Spinal cord (tissue), 10 donors: ENCODE data around the gene SMIM35. TPM values are rescaled to one million over a fixed set of nuclear protein-coding genes. Genes with fewer than 3 reads are reported as not detected.

Source experiments
- DNase-seq, 6 donors: peaks; one replicate each; pipeline versions ENCODE4 v3.0.0 to v3.0.0-alpha.2; 2013 to 2015; ENCODE audit warnings: low spot score in 6 of 6, low read depth in 4 of 6
- H3K27ac ChIP-seq: one replicate; pipeline ENCODE4 v1.5.1; 2013; ENCODE audit warnings: low read depth, low read length, control low read depth
- H3K27me3 ChIP-seq: one replicate; pipeline ENCODE4 v1.6.1; 2013; ENCODE audit warnings: low read length; ENCODE audit not compliant: control insufficient read depth, insufficient read depth
- H3K36me3 ChIP-seq: one replicate; pipeline ENCODE4 v1.6.1; 2013; ENCODE audit warnings: low read length; ENCODE audit not compliant: control insufficient read depth, insufficient read depth
- H3K4me1 ChIP-seq: one replicate; pipeline ENCODE4 v1.6.1; 2013; ENCODE audit warnings: low read length; ENCODE audit not compliant: control insufficient read depth, insufficient read depth
- H3K4me3 ChIP-seq: one replicate; pipeline ENCODE4 v1.5.1; 2013; ENCODE audit warnings: low read depth, low read length, control low read depth
- H3K9me3 ChIP-seq: one replicate; pipeline ENCODE4 v1.6.1; 2013; ENCODE audit warnings: low read length; ENCODE audit not compliant: control insufficient read depth, insufficient read depth
- whole genome bisulfite sequencing: methylation state at CpG from one replicate; pipeline ENCODE4 v1.1.5; 2013; ENCODE audit warnings: missing lambda C conversion rate; ENCODE audit not compliant: insufficient coverage; 5-methylcytosine and 5-hydroxymethylcytosine counted together
- long read RNA-seq, 4 donors: transcript quantifications; one replicate each; lab custom pipeline, GENCODE V29; 2026
- polyA plus RNA-seq, 2 donors: library from polyadenylated mRNA; unstranded; fragments of 120-200 nt; gene quantifications; one replicate each; pipeline ENCODE4 v1.2.1, GENCODE V29; 2013; ENCODE audit not compliant: insufficient read length in 2 of 2
- total RNA-seq, 2 donors: library from RNA; depleted of rRNA in 1 of 2; stranded (reverse); fragments of 120-200 nt in 1 of 2; fragments of >200 nt in 1 of 2; gene quantifications; one replicate each; pipeline versions ENCODE4 v1.2.3 to v1.2.4, GENCODE V29; 2013 to 2014
- donor health status: healthy.

The SMIM35 gene
- total RNA-seq (under 1 TPM; 0.06 to 0.10 TPM), polyA plus RNA-seq (under 1 TPM in 1 of 2 donors, not detected in 1; 0.20 TPM)
- long read RNA-seq, donor 1: 0 reads
- long read RNA-seq, donor 2: 0 reads
- long read RNA-seq, donor 3: 0 reads
- long read RNA-seq, donor 4: 0 reads

DNA sequence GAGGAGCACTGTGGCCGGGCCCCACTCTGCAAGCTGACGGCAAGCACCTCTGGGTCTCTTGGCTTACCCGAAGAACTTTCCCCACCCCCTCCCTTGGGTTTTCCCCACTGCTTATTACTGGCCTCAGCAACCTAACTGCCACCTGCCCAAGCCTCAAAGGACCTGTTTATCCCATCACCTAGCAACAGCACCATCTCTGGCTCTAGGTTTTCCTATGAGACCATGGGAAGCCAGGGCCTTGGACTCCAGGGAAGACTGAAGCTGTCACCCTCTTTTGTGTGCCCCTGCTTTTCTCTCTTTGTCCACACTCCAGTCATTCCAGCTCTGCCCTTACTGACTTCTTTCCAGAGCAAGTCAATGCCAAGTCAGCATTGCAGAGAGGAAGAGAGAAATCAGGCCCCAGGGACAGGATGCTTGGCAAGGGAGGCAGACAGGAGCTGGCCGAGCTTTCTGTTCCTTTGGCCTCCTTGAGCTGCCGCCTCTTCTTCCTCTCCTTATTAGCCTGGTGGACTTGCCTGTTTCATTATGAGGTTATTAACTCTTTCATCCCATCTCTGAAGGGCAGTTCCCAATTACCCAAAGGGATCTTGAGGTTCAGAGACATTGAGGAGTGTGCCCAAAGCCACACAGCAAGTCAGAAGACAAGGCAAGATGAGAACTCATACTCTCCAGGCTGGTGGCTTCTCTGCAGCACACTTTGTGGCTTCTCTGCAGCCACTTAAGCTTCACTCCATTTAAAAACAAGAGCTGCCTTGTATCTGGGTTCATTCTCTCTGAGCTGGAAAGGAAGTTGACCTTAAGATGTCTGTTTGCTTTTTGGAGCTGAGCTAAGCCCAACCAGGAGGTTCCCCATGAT, at the start of gene SMIM35:
Gene SMIM35 (minus strand): TSS at position 51 of the 856 bp plus-strand sequence. CDS start 206 bp downstream, outside the sequence.
- Histone ChIP-seq H3K36me3 (no peaks in the 10 kb centered on the region), H3K27me3 (no peaks in the 10 kb centered on the region), H3K9me3 (no peaks in the 10 kb centered on the region), H3K4me3 (no peak within 1 kb of the TSS), H3K4me1 (peaks cover 28% of the 10 kb centered on the region), H3K27ac (peak within 1 kb of the TSS; percentile 8)
- WGBS: 65% methylated on average over 3 of the region's 5 CpGs
- DNase-seq: peak in 2 of 6 donors; percentile 11 to 46

GRCh38 chr11:118136341-118136740, 49.6 kb upstream of the SMIM35 start:
- Histone ChIP-seq H3K4me1 (no peaks in the 10 kb centered on the region), H3K27me3 (peaks cover 4% of the 10 kb centered on the region), H3K4me3 (no peak overlapping the region), H3K36me3 (peaks cover 23% of the 10 kb centered on the region), H3K9me3 (no peaks in the 10 kb centered on the region), H3K27ac (no peak overlapping the region)
- no peak for DNase-seq
- WGBS: no CpG with 5 or more reads among the region's 2 CpGs

DNA sequence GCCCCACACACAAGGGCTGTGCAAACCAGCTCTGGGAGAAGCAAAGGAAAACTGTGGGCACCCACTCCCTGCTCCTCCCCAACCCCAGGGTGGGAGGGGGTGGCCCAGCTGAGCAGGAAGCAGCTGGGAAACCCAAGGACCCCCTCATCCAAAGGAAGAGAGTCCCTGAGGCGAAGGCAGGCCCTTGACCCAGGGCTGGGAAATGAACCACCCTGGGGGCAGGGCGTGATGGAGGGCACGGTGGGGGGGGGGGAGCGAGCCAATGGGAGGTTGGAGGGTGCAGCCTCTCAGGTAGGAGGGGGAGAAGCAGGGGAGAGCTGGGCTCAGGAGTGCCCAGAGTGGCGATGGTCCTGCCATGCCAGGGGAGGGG, 49.0 kb upstream of the SMIM35 start:
- no peak overlapping the region for H3K27ac ChIP-seq
- 93% methylated on average over 1 of the region's 5 CpGs for WGBS
- no peaks in the 10 kb centered on the region for H3K4me1 ChIP-seq
- H3K27me3 ChIP-seq: peaks cover 4% of the 10 kb centered on the region
- DNase-seq: no peak
- no peak overlapping the region for H3K4me3 ChIP-seq
- H3K36me3 ChIP-seq: peaks cover 22% of the 10 kb centered on the region
- H3K9me3 ChIP-seq: no peaks in the 10 kb centered on the region

DNA sequence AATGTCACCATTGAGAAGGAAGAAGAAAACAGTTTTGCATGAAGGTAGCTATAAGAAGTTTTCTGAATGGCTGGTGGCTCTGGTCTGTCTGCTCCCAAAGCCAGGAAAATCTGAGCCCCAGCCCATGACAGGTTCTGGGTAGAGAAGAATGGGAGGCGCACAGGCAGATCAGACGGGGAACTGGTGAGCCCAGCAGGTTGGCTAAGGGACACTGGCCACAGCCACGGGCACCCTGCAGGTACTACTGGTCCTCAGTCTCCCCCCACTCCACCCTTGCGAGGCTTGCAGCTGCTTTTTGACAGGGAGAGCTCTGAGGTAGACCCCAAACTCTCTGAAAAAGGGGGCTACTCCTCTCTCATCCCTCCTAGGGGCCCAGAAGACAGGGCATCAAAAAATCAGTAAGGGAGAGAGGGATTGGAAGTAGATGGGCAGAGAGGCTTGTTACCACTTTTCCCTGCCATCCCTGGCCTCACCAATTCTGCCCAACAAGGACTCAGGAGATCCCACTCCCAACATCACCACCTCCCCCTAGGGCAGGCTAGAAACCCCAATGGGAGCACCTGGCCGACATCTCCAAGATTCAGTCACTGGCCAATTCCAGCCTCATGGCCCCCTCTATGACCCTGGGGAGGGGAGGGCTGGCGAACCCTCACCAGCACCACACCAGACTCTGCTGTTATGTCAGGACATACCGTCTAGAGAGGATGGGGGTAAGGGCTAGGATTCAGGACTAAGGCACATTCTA, 48.5 kb upstream of the SMIM35 start:
- 90% methylated on average over 3 of the region's 7 CpGs for WGBS
- Histone ChIP-seq H3K4me1 (no peaks in the 10 kb centered on the region), H3K36me3 (peaks cover 22% of the 10 kb centered on the region), H3K27me3 (no peaks in the 10 kb centered on the region), H3K27ac (no peak overlapping the region), H3K4me3 (no peak overlapping the region), H3K9me3 (no peaks in the 10 kb centered on the region)
- DNase-seq: no peak

GRCh38 chr11:118133816-118134215, 47.1 kb upstream of the SMIM35 start:
- no peak overlapping the region for H3K4me3 ChIP-seq
- 87% methylated on average over 8 of the region's 10 CpGs for WGBS
- no peak for DNase-seq
- H3K27ac ChIP-seq: no peak overlapping the region
- H3K36me3 ChIP-seq: peaks cover 21% of the 10 kb centered on the region
- no peaks in the 10 kb centered on the region for H3K9me3 ChIP-seq
- no peaks in the 10 kb centered on the region for H3K4me1 ChIP-seq
- H3K27me3 ChIP-seq: no peaks in the 10 kb centered on the region

GRCh38 chr11:118132385-118133151, 45.8 kb upstream of the SMIM35 start:
- no peaks in the 10 kb centered on the region for H3K4me1 ChIP-seq
- H3K4me3 ChIP-seq: no peak overlapping the region
- H3K36me3 ChIP-seq: peaks cover 17% of the 10 kb centered on the region
- no peak for DNase-seq
- no peaks in the 10 kb centered on the region for H3K27me3 ChIP-seq
- H3K27ac ChIP-seq: no peak overlapping the region
- WGBS: 82% methylated on average over 8 of the region's 15 CpGs
- H3K9me3 ChIP-seq: no peaks in the 10 kb centered on the region

- Histone ChIP-seq H3K27me3 (no peaks in the 10 kb centered on the region), H3K36me3 (no peaks in the 10 kb centered on the region), H3K4me1 (no peaks in the 10 kb centered on the region), H3K9me3 (no peaks in the 10 kb centered on the region), H3K27ac (no peak overlapping the region), H3K4me3 (no peak overlapping the region)
- WGBS: 79% methylated on average over 5 of the region's 6 CpGs
- no peak for DNase-seq
Measured at GRCh38 chr11:118129471-118130172, 42.9 kb upstream of the SMIM35 start.

- Histone ChIP-seq H3K4me3 (no peak overlapping the region), H3K4me1 (no peaks in the 10 kb centered on the region), H3K9me3 (no peaks in the 10 kb centered on the region), H3K36me3 (no peaks in the 10 kb centered on the region), H3K27ac (no peak overlapping the region), H3K27me3 (no peaks in the 10 kb centered on the region)
- DNase-seq: no peak
- 59% methylated on average over 7 of the region's 11 CpGs for WGBS
Measured at GRCh38 chr11:118128721-118129470, 42.1 kb upstream of the SMIM35 start.
